A549 (cell line): ENCODE results near the gene ZFAND4.

ENCODE experiments used
- CHD2 ChIP-seq: fragments of 150-350 bp; IDR thresholded peaks from 2 replicates; pipeline ENCODE4 v1.6.1; 2014; ENCODE audit warnings: low read length; ENCODE audit not compliant: partially characterized antibody
- ZC3H11A ChIP-seq: fragments of 450-650 bp; IDR thresholded peaks from 2 replicates; pipeline ENCODE4 v1.6.1; 2014; ENCODE audit warnings: antibody characterized with exemption, mild to moderate bottlenecking
- TF ChIP-seq, protein P1 (sequence below): fragments of >200 bp; sonication (Bioruptor Twin); formaldehyde crosslinking; IDR thresholded peaks from 3 replicates; pipeline ENCODE4 v1.5.1; 2016
- TF ChIP-seq, protein P2 (sequence below): IDR thresholded peaks from 2 replicates; pipeline ENCODE4 v1.6.1; 2012

GRCh38 chr10:45591280-45591679, 81.3 kb downstream of the ZFAND4 start:
- TF ChIP-seq ZC3H11A (no peak), CHD2 (no peak)
- TF ChIP-seq, protein P1, sequence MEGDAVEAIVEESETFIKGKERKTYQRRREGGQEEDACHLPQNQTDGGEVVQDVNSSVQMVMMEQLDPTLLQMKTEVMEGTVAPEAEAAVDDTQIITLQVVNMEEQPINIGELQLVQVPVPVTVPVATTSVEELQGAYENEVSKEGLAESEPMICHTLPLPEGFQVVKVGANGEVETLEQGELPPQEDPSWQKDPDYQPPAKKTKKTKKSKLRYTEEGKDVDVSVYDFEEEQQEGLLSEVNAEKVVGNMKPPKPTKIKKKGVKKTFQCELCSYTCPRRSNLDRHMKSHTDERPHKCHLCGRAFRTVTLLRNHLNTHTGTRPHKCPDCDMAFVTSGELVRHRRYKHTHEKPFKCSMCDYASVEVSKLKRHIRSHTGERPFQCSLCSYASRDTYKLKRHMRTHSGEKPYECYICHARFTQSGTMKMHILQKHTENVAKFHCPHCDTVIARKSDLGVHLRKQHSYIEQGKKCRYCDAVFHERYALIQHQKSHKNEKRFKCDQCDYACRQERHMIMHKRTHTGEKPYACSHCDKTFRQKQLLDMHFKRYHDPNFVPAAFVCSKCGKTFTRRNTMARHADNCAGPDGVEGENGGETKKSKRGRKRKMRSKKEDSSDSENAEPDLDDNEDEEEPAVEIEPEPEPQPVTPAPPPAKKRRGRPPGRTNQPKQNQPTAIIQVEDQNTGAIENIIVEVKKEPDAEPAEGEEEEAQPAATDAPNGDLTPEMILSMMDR: no peak
- TF ChIP-seq, protein P2, sequence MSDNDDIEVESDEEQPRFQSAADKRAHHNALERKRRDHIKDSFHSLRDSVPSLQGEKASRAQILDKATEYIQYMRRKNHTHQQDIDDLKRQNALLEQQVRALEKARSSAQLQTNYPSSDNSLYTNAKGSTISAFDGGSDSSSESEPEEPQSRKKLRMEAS: no peak
